ENCODE results near the gene CFAP46.
"Not testable (repeated sequence)": the region's sequence is repeated elsewhere in the genome, so short reads cannot be mapped to it uniquely, and the experiment has no call there.

Gene CFAP46

GRCh38 chr10:132803416-132804210 lies 138.8 kb downstream of the CFAP46 start:
- Histone ChIP-seq H3K36me3 (ENCODE audit: insufficient read depth, low read length) (no peaks in the 10 kb centered on the region), H3K9ac (ENCODE audit: low read length) (no peak overlapping the region), H3K9me3 (ENCODE audit: low read length) (no peaks in the 10 kb centered on the region), H3K4me1 (ENCODE audit: insufficient read depth, low read length) (no peaks in the 10 kb centered on the region), H3K27ac (ENCODE audit: low read depth, low read length) (no peak overlapping the region), H3K27me3 (ENCODE audit: control insufficient read depth in 1 of 2, insufficient read depth in 2 of 2, low read length in 2 of 2) (peaks cover 0 to 4% of the 10 kb centered on the region in 2 donors), H3K4me3 (ENCODE audit: low read depth in 1 of 2, low read length in 2 of 2) (no peak overlapping the region)

GRCh38 chr10:132802694-132803320 lies 139.6 kb downstream of the CFAP46 start:
- Histone ChIP-seq H3K4me1 (ENCODE audit: insufficient read depth, low read length) (no peaks in the 10 kb centered on the region), H3K36me3 (ENCODE audit: insufficient read depth, low read length) (no peaks in the 10 kb centered on the region), H3K27me3 (ENCODE audit: control insufficient read depth in 1 of 2, insufficient read depth in 2 of 2, low read length in 2 of 2) (peaks cover 0 to 4% of the 10 kb centered on the region in 2 donors), H3K27ac (ENCODE audit: low read depth, low read length) (no peak overlapping the region), H3K4me3 (ENCODE audit: low read depth in 1 of 2, low read length in 2 of 2) (no peak overlapping the region), H3K9me3 (ENCODE audit: low read length) (no peaks in the 10 kb centered on the region), H3K9ac (ENCODE audit: low read length) (no peak overlapping the region)

GRCh38 chr10:132802048-132802447 lies 140.3 kb downstream of the CFAP46 start:
- Histone ChIP-seq H3K9me3 (ENCODE audit: low read length) (no peaks in the 10 kb centered on the region), H3K4me3 (ENCODE audit: low read depth in 1 of 2, low read length in 2 of 2) (no peak overlapping the region), H3K36me3 (ENCODE audit: insufficient read depth, low read length) (no peaks in the 10 kb centered on the region), H3K9ac (ENCODE audit: low read length) (no peak overlapping the region), H3K27me3 (ENCODE audit: control insufficient read depth in 1 of 2, insufficient read depth in 2 of 2, low read length in 2 of 2) (peaks cover 0 to 4% of the 10 kb centered on the region in 2 donors), H3K27ac (ENCODE audit: low read depth, low read length) (no peak overlapping the region), H3K4me1 (ENCODE audit: insufficient read depth, low read length) (no peaks in the 10 kb centered on the region)

- Histone ChIP-seq H3K27ac (ENCODE audit: low read depth, low read length) (no peak overlapping the region), H3K4me3 (ENCODE audit: low read depth in 1 of 2, low read length in 2 of 2) (no peak overlapping the region), H3K9ac (ENCODE audit: low read length) (no peak overlapping the region), H3K4me1 (ENCODE audit: insufficient read depth, low read length) (no peaks in the 10 kb centered on the region), H3K36me3 (ENCODE audit: insufficient read depth, low read length) (no peaks in the 10 kb centered on the region), H3K27me3 (ENCODE audit: control insufficient read depth in 1 of 2, insufficient read depth in 2 of 2, low read length in 2 of 2) (peaks cover 0 to 4% of the 10 kb centered on the region in 2 donors), H3K9me3 (ENCODE audit: low read length) (no peaks in the 10 kb centered on the region)
Measured at GRCh38 chr10:132799865-132800264, 142.5 kb downstream of the CFAP46 start.

GRCh38 chr10:132798876-132799275 lies 143.5 kb downstream of the CFAP46 start:
- Histone ChIP-seq H3K27me3 (ENCODE audit: control insufficient read depth in 1 of 2, insufficient read depth in 2 of 2, low read length in 2 of 2) (no peaks in the 10 kb centered on the region), H3K4me1 (ENCODE audit: insufficient read depth, low read length) (no peaks in the 10 kb centered on the region), H3K36me3 (ENCODE audit: insufficient read depth, low read length) (no peaks in the 10 kb centered on the region), H3K27ac (ENCODE audit: low read depth, low read length) (no peak overlapping the region), H3K4me3 (ENCODE audit: low read depth in 1 of 2, low read length in 2 of 2) (no peak overlapping the region), H3K9me3 (ENCODE audit: low read length) (no peaks in the 10 kb centered on the region), H3K9ac (ENCODE audit: low read length) (no peak overlapping the region)

- Histone ChIP-seq H3K36me3 (ENCODE audit: insufficient read depth, low read length) (no peaks in the 10 kb centered on the region), H3K9ac (ENCODE audit: low read length) (no peak overlapping the region), H3K4me1 (ENCODE audit: insufficient read depth, low read length) (no peaks in the 10 kb centered on the region), H3K9me3 (ENCODE audit: low read length) (no peaks in the 10 kb centered on the region), H3K27ac (ENCODE audit: low read depth, low read length) (no peak overlapping the region), H3K4me3 (ENCODE audit: low read depth in 1 of 2, low read length in 2 of 2) (no peak overlapping the region), H3K27me3 (ENCODE audit: control insufficient read depth in 1 of 2, insufficient read depth in 2 of 2, low read length in 2 of 2) (no peaks in the 10 kb centered on the region)
Measured at GRCh38 chr10:132798403-132798802, 144.0 kb downstream of the CFAP46 start.

- H3K27ac ChIP-seq (ENCODE audit: low read depth, low read length); H3K9ac ChIP-seq (ENCODE audit: low read length); H3K9me3 ChIP-seq (ENCODE audit: low read length); H3K27me3 ChIP-seq (ENCODE audit: control insufficient read depth in 1 of 2, insufficient read depth in 2 of 2, low read length in 2 of 2); H3K4me1 ChIP-seq (ENCODE audit: insufficient read depth, low read length); H3K36me3 ChIP-seq (ENCODE audit: insufficient read depth, low read length); H3K4me3 ChIP-seq (ENCODE audit: low read depth in 1 of 2, low read length in 2 of 2): not testable (repeated sequence)
Measured at GRCh38 chr10:132797986-132798385, 144.4 kb downstream of the CFAP46 start.

GRCh38 chr10:132796846-132797245 lies 145.5 kb downstream of the CFAP46 start:
- peaks cover 0 to 5% of the 10 kb centered on the region in 2 donors for H3K27me3 ChIP-seq (ENCODE audit: control insufficient read depth in 1 of 2, insufficient read depth in 2 of 2, low read length in 2 of 2)
- no peak overlapping the region for H3K4me3 ChIP-seq (ENCODE audit: low read depth in 1 of 2, low read length in 2 of 2)
- no peak overlapping the region for H3K9ac ChIP-seq (ENCODE audit: low read length)
- no peaks in the 10 kb centered on the region for H3K9me3 ChIP-seq (ENCODE audit: low read length)
- H3K27ac ChIP-seq (ENCODE audit: low read depth, low read length): no peak overlapping the region
- H3K36me3 ChIP-seq (ENCODE audit: insufficient read depth, low read length): no peaks in the 10 kb centered on the region
- no peaks in the 10 kb centered on the region for H3K4me1 ChIP-seq (ENCODE audit: insufficient read depth, low read length)

- Histone ChIP-seq H3K9ac (ENCODE audit: low read length) (no peak overlapping the region), H3K4me3 (ENCODE audit: low read depth in 1 of 2, low read length in 2 of 2) (no peak overlapping the region), H3K27me3 (ENCODE audit: control insufficient read depth in 1 of 2, insufficient read depth in 2 of 2, low read length in 2 of 2) (peaks cover 0 to 26% of the 10 kb centered on the region in 2 donors), H3K9me3 (ENCODE audit: low read length) (no peaks in the 10 kb centered on the region), H3K27ac (ENCODE audit: low read depth, low read length) (no peak overlapping the region), H3K36me3 (ENCODE audit: insufficient read depth, low read length) (no peaks in the 10 kb centered on the region), H3K4me1 (ENCODE audit: insufficient read depth, low read length) (no peaks in the 10 kb centered on the region)
Measured at GRCh38 chr10:132793871-132794849, 148.2 kb downstream of the CFAP46 start.

GRCh38 chr10:132793213-132793612 lies 149.2 kb downstream of the CFAP46 start:
- H3K4me1 ChIP-seq (ENCODE audit: insufficient read depth, low read length): no peaks in the 10 kb centered on the region
- no peak overlapping the region for H3K27ac ChIP-seq (ENCODE audit: low read depth, low read length)
- H3K9ac ChIP-seq (ENCODE audit: low read length): no peak overlapping the region
- H3K36me3 ChIP-seq (ENCODE audit: insufficient read depth, low read length): no peaks in the 10 kb centered on the region
- H3K27me3 ChIP-seq (ENCODE audit: control insufficient read depth in 1 of 2, insufficient read depth in 2 of 2, low read length in 2 of 2): peaks cover 0 to 35% of the 10 kb centered on the region in 2 donors
- H3K4me3 ChIP-seq (ENCODE audit: low read depth in 1 of 2, low read length in 2 of 2): no peak overlapping the region
- no peaks in the 10 kb centered on the region for H3K9me3 ChIP-seq (ENCODE audit: low read length)

- H3K27ac ChIP-seq (ENCODE audit: low read depth, low read length): no peak overlapping the region
- H3K9me3 ChIP-seq (ENCODE audit: low read length): no peaks in the 10 kb centered on the region
- no peaks in the 10 kb centered on the region for H3K36me3 ChIP-seq (ENCODE audit: insufficient read depth, low read length)
- no peak overlapping the region for H3K9ac ChIP-seq (ENCODE audit: low read length)
- no peak overlapping the region for H3K4me3 ChIP-seq (ENCODE audit: low read depth in 1 of 2, low read length in 2 of 2)
- peaks cover 0 to 39% of the 10 kb centered on the region in 2 donors for H3K27me3 ChIP-seq (ENCODE audit: control insufficient read depth in 1 of 2, insufficient read depth in 2 of 2, low read length in 2 of 2)
- H3K4me1 ChIP-seq (ENCODE audit: insufficient read depth, low read length): no peaks in the 10 kb centered on the region
Measured at GRCh38 chr10:132792796-132793195, 149.6 kb downstream of the CFAP46 start.
